SH-SY5Y (cell line): Measurements from ENCODE around the gene CD19.

Experiments used
- GATA2 ChIP-seq: IDR thresholded peaks from 2 replicates; pipeline ENCODE4 v1.6.1; 2011; ENCODE audit warnings: mild to moderate bottlenecking, low read depth, low read length
- GATA3 ChIP-seq: IDR thresholded peaks from 2 replicates; pipeline ENCODE4 v1.6.1; 2011; ENCODE audit warnings: low read depth, mild to moderate bottlenecking, low read length, moderate library complexity

DNA sequence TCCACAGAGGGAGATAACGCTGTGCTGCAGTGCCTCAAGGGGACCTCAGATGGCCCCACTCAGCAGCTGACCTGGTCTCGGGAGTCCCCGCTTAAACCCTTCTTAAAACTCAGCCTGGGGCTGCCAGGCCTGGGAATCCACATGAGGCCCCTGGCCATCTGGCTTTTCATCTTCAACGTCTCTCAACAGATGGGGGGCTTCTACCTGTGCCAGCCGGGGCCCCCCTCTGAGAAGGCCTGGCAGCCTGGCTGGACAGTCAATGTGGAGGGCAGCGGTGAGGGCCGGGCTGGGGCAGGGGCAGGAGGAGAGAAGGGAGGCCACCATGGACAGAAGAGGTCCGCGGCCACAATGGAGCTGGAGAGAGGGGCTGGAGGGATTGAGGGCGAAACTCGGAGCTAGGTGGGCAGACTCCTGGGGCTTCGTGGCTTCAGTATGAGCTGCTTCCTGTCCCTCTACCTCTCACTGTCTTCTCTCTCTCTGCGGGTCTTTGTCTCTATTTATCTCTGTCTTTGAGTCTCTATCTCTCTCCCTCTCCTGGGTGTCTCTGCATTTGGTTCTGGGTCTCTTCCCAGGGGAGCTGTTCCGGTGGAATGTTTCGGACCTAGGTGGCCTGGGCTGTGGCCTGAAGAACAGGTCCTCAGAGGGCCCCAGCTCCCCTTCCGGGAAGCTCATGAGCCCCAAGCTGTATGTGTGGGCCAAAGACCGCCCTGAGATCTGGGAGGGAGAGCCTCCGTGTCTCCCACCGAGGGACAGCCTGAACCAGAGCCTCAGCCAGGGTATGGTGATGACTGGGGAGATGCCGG, 769 bp downstream of the CD19 start:
- TF ChIP-seq GATA3: no peak
- TF ChIP-seq GATA2: no peak
